GM15510 (cell line): ENCODE measurements around the gene GSTT2.
"Not testable (repeated sequence)": the region's sequence is repeated elsewhere in the genome, so short reads cannot be mapped to it uniquely, and the experiment has no call there.

ENCODE experiments used
- POLR2A ChIP-seq: IDR thresholded peaks from 3 replicates; pipeline ENCODE4 v1.6.1; 2011; ENCODE audit warnings: borderline replicate concordance; ENCODE audit not compliant: insufficient read length; ENCODE audit errors: extremely low read depth

GSTT2 gene

DNA sequence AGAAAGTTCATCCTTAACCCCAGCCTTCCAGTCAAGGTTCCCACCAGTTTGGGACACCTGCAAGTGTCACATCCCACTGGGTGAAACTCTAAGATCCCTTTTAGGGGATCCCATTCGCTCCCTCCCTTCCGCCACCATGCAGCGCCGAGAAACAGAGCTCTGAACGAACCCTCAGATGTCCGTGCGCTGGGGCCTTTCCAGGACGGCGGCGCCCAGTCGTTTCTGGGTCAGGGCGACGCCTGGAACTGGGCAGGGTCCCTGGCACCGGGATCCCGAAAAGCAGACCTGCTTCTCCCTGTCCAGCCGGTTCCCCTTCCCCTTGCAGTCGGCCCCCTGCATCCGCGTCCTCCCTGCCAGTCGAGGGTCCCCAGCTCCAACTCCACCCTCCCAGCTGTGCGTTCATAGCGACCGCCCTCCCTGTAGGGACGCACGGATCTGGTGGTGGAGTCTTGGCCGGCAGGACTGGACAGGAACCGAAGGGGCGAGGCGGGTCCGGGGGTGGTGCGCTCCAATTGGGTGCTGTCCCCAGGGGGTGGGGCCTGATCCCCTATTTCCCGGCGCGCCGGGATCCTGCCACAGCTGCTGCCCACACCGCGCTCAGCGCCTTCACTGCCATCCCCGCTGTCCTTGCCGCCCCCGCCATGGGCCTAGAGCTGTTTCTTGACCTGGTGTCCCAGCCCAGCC, at the start of gene GSTT2:
Gene GSTT2, plus strand, starts transcription at position 578 of the 684 bp plus-strand sequence.
- TF ChIP-seq POLR2A: not testable (repeated sequence)

DNA sequence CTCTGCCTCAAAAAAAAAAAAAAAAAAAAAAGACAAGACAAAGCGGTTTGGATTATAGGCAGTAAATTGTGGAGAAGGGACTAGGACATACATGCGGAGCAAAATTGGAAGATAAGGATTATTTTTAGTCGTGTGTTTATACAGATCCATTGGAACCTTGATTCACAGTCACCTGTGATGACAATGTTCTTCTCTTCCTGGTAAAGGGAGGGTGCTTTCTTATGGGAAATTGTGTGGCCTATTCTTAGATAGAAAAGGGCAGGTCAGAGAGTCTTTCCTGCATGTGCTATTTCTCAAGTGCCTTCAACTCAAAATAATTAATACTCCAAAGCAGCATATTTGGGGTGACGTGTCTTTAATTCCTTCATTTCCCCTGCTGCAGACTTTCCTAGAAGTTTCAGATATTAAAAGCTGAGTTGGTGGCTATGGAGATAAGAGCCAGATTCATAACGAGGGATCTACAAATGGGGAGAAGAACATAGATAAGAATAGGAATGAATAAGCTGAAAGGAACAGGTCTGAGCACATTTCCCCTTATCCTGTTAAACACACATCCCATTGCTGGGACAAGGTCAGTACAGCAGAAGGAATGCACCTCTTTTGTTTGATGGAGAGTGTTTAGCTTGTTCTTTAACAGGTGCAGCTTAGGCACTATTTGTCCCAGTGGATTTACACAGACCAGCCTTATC, 41.5 kb upstream of the GSTT2 start:
- TF ChIP-seq POLR2A: no peak

DNA sequence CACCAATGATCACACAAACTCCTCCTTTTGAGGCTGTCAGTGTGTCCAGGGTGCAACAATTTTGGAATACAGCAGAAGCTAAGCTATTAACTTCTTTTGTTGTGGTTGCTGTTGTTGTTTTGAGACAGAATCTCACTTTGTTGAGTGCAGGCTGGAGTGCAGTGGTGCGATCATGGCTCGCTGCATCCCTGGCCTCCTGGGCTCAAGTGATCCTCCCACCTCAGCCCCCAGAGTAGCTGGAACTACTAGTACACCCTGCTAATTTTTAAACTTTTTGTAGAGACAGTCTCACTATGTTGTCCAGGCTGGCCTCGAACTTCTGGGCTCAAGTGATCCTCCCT, 40.9 kb upstream of the GSTT2 start:
- TF ChIP-seq POLR2A: no peak

DNA sequence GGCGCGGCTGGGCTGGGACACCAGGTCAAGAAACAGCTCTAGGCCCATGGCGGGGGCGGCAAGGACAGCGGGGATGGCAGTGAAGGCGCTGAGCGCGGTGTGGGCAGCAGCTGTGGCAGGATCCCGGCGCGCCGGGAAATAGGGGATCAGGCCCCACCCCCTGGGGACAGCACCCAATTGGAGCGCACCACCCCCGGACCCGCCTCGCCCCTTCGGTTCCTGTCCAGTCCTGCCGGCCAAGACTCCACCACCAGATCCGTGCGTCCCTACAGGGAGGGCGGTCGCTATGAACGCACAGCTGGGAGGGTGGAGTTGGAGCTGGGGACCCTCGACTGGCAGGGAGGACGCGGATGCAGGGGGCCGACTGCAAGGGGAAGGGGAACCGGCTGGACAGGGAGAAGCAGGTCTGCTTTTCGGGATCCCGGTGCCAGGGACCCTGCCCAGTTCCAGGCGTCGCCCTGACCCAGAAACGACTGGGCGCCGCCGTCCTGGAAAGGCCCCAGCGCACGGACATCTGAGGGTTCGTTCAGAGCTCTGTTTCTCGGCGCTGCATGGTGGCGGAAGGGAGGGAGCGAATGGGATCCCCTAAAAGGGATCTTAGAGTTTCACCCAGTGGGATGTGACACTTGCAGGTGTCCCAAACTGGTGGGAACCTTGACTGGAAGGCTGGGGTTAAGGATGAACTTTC, 18.7 kb upstream of the GSTT2 start, which contains the start of gene GSTT2B:
Gene GSTT2B, minus strand, starts transcription at position 112 of the 688 bp plus-strand sequence. Its CDS starts 64 bp downstream, at position 48.
- not testable (repeated sequence) for TF ChIP-seq POLR2A

DNA sequence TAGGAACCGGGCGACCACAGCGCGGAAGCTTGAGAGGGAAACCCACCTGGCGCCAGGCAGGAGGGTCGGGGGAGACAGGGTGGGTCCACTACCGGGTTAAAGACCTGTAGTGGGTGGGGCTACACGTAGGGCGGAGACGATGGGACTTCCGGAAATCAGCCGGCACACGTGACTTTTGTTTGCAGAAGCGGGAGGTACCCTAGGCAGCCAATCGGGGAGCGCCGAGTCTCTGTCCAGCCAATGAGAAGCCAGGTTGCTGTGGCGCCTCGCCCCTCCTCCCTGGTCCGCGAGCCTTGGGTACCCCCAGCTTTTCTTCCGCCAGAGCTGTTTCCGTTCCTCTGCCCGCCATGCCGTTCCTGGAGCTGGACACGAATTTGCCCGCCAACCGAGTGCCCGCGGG, 13.4 kb upstream of the GSTT2 start, which contains the start of gene DDTL:
Gene DDTL, plus strand, starts transcription at position 321 of the 400 bp plus-strand sequence. Its CDS starts 27 bp downstream, at position 348.
- not testable (repeated sequence) for TF ChIP-seq POLR2A

DNA sequence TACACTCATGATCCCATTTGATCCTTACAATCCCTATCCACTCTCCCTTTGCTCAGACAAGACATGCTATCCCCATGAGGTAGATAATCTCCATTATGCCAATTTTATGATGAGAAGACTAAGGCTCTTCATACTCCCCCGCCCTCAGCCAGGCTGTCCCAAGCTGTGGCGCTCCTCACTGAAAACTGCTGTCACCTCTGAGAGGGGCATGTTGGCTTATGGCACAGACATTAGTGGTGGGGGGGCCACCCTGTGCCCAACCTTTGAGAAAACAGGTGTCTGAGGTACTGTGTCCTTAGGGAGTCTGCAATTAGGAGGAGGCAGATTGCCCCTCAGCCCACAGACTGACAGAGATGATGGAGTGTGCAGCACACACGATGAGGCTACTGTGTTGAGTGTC, 10.9 kb upstream of the GSTT2 start:
- no peak for TF ChIP-seq POLR2A

DNA sequence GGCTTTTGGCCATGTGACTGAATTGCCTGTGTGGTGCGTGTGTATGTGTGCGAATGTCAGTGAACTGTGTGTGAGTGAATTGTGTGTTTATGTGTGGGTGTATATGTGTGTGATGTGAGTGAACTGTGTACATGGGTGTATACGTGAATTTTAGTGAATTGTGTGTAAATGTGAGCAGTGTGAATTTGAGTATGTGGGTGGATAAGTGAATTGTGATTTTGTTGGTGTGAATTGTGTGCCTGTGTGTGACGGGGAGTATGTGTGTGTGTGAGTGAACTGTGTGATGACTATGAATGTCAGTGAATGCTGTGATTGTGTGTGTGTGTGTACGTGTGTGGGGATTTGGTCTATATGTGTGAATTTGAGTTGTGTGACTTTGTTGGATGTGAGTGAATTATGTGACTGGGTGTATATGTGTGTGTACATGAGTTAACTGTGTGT, 9.7 kb upstream of the GSTT2 start:
- TF ChIP-seq POLR2A: no peak

DNA sequence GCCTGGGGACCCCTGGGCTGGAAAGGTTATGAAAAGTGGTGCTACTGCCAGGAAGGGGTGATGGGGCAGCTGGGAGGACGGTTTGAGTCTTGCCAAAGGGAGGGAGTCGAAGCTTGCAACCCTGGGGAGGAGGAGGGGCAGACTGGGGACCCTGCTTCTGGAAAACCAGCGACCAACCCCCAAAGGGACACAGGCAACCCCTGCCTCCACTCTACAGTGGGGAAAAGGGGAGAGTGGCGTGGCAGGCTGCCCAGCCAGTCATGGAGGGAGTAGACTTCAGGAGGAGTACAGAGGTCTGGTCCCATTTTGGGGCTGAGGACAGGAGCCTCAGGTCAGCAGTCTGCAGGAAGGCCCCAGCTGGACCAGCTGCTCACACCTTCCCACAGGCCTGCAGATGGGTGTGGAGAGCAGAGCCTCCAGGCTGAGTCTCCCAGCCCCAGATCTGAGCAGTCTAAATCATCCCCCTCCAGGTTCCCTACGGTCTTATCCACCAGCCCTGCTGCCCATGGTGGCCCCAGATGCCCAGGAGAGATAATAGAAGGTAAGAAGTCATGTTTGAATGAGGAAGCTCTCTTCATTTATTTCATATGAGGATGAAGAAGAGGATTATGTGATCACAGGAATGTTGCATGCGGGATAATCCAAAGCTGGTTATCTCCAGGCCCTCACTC, 9.0 kb upstream of the GSTT2 start:
- TF ChIP-seq POLR2A: no peak

DNA sequence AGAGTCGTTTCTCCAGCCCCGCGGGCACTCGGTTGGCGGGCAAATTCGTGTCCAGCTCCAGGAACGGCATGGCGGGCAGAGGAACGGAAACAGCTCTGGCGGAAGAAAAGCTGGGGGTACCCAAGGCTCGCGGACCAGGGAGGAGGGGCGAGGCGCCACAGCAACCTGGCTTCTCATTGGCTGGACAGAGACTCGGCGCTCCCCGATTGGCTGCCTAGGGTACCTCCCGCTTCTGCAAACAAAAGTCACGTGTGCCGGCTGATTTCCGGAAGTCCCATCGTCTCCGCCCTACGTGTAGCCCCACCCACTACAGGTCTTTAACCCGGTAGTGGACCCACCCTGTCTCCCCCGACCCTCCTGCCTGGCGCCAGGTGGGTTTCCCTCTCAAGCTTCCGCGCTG, 5.6 kb upstream of the GSTT2 start, which contains the start of gene DDT:
Gene DDT, minus strand, starts transcription at position 97 of the 400 bp plus-strand sequence. Its CDS starts 27 bp downstream, at position 70.
- not testable (repeated sequence) for TF ChIP-seq POLR2A

DNA sequence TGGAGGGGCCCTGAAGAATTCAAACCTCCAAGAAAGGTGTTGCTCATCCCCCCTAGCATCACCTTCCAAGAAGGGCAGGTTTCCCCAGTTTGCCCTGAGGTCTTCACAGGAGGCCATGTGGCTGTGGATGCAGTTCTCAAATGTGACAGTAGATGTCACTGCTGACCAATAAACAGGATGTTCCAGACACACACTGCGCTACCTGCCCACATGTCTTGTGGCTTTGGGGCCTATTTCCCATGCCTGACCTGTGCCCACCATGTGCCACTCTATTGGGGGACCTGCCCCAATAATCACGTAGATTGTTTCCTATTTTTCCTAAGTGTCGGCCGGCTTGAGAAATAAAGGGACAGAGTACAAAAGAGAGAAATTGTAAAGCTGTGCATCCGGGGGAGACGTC, 4.5 kb downstream of the GSTT2 start:
- TF ChIP-seq POLR2A: no peak

DNA sequence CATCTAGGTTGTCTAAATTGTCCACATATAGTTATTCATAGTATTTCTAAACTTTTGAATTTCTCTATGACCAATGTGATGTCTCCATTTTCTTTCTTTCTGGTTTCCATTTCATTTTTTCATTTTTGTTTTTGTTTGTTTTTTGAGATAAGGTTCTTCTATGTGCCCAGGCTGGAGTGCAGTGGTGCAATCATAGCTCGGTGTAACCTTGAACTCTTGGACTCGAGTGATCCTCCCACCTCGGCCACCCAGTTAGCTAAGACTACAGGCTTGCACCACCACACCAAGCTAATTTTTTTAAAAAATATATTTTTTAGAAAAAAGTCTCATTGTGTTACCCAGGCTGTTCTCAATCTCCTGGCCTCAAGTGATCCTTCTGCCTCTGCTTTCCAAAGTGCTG, 17.2 kb downstream of the GSTT2 start:
- TF ChIP-seq POLR2A: no peak

DNA sequence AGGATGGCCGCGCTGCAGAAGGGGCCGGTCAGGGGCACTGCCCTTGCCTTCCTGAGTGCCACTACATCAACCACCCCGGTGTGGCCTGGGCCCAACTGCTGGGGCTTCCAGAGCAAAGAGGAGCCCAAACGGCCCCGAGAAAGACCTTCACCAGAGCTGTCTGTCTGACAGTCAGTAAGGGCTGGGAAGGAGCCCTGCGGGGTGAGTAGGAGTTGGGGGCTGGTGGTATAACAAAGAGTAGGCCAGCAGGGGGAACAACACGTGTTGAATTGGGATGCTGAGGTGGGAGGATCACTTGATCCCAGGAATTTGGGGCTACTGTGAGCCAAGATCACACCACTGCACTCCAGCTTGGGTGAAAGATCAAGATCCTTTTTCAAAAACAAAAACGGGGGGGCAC, 21.4 kb downstream of the GSTT2 start:
- TF ChIP-seq POLR2A: no peak

DNA sequence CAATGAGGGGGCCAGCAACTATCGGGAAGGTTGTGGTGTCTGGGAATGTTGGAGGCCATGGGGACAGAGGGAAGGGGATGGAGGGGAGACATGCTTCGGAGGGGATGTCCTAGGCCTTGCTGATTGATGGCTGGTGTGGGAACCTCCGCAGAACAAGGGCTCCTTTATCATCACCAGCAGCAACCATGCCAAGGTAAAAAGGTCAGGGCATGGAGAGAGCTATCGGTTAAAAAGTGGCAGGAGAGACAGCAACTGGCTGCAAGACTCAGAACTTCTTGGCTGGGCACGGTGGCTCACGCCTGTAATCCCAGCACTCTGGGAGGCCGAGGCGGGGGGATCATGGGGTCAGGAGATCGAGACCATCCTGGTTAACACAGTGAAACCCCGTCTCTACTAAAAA, 22.3 kb downstream of the GSTT2 start:
- TF ChIP-seq POLR2A: no peak

DNA sequence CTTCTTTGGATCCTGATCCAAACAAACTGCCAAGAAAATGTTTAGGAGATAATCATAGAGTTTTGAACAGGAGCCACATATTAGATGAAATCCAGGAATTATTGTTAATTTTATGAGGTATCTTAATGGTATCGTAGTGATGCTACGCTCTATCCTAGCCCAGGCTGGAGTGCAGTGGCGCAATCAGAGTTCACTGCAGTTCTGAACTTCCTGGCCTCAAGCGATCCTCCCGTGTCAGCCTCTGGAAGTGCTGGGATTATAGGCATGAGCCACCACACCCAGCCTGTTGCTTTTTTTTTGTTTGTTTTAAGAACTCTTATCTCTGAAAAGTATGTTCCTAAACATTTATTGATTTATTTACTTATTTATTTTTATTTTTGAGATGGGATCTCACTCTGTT, 22.9 kb downstream of the GSTT2 start:
- TF ChIP-seq POLR2A: no peak

DNA sequence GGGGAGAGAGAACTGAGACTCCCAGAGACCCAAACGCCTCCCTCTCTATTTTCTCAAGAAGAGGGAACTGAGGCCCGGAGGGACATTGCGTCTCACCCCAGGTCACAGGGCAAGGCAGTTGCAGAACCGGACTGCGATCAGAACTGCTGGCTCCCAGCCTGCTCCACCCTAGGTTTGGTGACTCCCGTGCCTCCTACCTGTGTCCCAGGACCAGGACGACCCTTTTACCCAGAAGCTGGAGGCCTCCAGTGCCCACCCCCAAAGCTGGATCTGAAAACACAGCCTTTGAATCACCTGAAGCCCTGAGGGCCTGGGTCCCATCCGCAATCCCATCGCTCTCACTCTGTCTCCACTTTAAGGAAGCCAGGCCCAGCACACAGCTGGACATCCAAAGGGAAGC, 24.0 kb downstream of the GSTT2 start:
- TF ChIP-seq POLR2A: no peak
